CD4-positive, alpha-beta T cell treated with Interleukin-10 for 1 hour (primary cell): ENCODE results near the gene UST.

Experiments used
- DNase-seq: peaks from one replicate; pipeline ENCODE4 v3.0.0-alpha.2; 2020

Gene UST

DNA sequence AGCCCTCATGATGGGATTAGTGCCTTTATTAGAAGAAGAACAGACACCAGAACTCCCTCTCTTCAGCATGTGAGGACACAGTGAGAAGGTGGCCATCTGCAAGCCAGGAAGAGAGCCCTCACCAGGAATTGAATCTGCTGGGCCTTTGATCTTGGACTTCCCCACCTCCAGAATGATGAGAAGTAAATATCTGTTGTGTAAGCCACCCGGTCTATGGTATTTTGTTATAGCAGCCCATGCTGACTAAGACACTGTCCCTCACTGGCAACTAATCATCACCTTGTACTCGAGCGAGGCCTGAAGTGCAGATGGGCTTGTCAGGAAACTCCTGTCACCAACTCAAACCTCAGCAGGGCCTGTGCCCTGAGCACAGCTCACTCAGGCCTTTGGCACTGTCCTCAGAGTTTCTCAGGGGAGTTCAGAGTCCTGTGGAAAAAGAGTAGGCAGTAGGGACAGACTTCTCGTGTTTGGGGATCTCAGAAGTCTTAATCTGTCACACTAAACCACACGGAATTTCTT, 62.0 kb downstream of the UST start:
- no peak for DNase-seq

DNA sequence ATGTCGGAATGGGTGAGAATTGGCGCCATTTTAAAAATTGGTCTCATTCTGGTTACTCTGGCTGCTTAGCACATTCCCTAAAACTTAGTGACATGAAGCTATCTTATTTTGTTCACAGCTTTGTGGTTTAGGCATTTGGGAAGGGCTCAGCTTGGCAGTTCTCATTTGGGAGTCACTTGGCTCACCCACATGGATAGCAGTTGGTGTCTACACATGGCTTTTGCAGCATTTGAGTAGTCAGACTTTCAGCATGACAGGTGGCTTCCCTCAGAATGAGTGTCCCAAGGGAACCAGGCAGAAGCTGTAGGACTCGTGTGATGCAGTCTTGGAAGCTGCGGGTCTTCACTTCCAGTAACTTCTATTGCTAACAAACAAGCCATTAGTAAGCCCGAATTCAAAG, 64.6 kb downstream of the UST start:
- DNase-seq: no peak

DNA sequence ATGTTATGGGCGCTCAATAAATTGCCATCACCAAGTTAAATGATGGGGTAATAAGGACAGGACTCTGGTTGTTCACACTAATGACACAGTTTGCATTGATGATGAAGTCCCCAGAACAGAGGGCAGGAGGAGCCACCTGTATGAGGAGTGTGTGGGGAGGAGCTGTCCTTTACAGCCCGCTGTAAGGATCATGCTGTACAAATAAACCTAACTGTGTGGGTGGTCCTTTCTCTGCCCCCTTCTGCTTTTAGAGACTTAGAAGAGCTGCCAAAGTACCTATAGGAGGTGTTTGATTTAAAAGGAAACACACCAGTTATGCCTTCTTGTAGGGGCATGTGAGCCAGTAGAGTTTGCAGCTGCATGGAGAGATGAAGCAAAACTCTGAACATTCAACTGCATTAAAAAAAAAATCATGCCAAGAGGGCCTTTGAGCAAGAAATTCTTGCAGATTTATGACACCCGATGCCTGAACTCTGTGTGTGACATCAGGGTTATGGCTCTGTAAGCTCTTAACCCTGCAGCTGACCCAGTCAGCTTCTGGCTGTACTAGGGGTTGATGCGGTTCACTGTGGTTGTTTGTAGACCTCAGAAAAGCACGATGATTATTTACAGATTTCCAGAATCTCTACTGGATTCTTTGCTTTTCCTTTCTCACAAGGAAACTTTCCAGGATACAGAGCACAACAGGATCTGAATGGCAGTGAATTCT, 67.4 kb downstream of the UST start:
- DNase-seq: no peak

DNA sequence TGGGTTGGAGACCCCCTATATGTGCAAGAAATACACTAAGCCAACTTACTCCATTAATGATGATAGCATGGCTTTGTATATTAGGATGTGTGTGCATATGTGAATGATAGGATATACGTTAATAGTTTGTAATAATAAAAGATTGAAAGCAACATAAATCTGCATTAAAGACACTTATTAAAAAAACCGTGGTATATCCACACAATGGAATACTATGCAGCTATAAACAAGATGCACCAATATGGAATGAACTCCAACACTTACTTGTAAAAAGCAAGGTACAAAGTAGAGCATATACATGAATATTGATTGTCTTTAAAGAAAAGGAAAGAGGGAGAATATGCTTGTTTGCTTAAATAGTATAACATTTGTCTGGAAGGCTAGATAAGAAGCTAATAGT, 68.0 kb downstream of the UST start:
- no peak for DNase-seq

DNA sequence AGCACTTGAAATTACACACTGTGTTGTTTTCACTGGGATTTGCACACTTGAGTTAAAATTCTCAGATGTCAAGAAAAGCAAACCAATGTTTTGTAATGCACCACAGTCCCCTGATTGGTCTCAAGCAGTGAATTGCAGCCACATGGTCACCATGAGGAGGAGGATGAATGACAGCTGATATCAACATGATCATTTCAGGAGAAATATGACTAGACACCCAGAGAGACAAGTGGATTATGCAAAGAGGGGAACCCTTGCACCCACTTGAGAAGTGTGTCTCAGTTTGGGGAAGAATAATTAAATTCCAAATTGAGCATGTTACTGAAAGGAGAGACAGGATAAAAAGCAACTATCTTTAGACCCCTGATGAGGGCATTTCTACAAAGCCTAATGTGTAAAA, 69.3 kb downstream of the UST start:
- DNase-seq: no peak

DNA sequence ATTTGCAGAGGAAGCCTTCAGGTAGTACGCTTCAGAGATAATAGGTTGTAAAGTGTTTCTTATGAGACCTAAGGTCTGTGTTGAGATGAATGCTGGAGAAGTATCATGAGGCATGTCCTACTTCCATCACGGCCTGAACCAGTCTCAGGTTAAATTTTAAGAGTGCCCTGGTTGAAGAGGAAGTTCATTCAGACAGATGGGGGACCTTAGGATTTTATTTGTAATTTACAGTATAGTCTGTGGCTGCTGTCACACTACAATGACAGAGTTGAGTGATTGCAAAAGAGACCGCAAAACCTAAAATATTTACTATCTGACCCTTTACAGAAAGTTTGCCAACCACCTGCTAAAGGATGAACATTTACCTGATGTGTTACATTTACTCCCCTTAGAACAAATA, 70.9 kb downstream of the UST start:
- no peak for DNase-seq

DNA sequence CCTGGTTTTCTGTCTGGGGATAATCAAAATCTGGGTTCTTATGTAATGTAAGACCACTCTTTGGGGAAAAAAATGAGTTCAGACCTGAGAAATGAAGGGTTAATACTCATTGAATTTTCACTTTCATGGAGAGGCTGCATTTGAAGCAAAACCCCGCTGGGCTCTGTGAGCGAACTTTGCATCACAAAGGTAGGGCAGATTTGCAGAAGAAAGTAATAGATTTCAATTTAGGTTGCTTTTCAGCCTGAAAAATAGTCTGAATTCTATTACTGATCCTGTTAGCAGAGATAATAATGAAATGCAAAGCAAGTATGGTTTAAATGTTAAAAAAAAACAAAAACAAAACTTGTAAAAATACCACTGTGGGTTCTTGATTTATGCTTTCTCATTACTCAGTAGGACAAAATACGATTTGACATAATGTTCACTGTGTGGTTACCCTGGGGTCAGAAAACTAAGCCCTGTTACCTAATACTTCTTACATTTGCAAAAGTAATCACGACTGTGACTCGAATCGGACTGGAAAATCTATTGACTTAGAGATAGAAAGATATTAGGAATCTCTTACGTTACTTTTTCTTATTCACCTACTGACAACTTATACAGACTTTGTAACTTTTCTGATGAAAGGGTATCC, 72.2 kb downstream of the UST start:
- no peak for DNase-seq

DNA sequence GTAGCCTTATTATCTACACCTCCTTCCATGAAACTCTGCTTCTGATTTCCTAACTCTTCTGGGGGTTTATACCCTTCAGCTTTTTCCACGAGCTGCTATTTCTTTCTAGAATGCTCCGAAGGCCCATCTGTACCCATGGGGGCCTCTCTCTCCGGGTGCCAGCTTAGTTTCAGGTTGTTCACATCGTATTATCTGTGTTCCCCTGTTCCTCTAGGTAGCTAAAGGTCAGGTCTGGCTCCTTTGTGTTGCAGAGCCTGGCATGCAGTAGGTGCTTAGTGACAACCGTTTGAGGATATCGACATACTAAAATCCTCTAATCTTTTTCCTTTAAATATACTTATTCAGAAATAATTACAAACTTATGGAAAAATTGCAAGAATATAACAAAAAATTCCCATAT, 73.0 kb downstream of the UST start:
- no peak for DNase-seq

DNA sequence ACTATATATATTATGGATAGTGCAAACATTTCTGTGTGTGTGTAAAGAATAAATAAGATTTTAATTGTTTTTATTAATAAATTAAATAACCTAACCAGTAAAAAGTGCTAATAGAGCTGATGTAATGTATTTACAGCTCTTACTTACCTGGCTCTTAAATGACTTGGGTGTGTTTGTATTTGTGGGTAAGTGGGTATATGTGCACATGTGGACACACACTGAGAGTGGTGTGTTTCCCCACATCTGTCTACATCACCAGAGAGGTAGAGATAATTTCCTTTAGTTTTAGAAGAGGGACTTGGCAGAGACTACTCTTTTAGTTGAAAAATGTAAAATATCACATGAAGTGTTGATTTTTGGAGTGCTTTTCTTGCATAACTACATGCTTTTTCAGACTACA, 76.0 kb downstream of the UST start:
- DNase-seq: no peak

DNA sequence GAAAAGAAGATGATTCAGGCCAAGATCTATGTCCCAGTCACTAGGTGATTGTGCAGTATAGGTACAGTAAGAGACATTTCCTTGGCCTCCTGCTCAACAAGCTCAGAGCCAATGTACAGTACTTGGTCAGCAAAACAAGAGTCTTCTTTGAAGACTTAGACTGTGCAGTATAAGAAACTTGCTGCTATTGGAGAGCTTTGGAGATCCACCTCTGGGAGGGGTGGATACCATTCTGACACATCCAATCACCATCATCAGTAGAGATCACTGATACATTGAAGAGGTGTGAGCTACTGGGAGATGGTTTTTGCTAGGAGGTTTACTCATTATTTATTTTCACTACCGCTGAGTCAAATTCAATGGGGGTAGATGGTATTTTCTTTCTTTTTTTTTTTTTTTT, 77.5 kb downstream of the UST start:
- DNase-seq: no peak

DNA sequence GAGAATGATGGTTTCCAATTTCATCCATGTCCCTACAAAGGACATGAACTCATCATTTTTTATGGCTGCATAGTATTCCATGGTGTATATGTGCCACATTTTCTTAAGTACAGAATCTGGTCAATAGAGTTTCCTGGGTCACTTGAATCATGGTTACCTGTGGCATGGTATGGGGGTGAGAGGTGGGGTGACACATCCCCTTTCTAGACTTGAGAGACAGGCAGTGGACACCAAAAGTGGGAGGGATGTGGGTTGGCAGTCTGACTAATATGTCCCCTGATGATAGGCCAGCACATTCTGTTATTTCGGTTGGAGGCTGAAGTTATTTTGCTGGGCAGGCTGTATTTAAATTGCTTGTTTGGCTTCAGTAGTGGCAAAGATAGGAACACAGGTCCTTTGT, 78.1 kb downstream of the UST start:
- no peak for DNase-seq

DNA sequence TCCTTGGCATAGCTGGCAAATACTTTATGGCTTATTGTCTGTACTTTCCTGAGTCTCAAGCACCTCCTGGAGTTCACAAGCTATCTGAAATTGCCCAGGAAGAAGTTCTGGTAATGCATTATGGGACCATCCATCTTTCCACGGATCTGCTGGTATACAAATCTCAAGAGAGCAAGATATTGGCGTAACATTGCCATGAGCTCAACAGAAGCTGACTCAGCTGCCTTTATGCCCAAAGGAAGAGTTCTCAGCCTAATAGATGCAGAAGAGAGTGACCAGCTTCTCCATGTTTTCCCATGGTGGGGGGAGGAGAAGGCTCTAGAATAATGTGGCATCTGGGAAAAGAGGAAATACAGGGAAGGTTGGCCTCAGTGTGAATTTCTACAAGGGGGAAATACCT, 78.7 kb downstream of the UST start:
- no peak for DNase-seq

DNA sequence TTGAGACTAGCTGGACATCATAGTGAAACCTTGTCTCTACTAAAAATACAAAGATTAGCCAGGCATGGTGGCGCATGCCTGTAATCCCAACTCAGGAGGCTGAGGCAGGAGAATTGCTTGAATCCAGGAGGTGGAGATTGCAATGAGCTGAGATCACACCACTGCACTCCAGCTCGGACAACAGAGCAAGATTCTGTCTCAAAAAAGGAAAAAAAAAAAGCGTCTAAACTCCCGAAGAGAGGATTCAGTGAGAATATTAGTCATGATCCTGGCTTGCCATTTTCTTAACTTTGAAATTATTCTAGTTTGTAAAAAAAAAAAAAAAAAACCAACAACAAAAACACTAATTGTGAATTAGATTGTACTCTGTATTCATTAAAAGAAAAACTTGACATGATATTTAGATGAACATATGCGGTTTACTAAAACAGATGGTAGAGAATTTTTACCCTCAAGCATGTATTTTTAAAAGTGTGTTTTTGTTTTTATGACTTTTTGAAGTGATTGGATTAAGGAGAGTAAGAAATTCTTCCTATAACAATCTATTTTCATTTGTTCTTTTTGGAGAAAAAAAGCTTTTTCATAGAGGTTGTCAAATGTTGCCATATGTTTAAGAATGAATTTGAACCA, 80.7 kb downstream of the UST start:
- no peak for DNase-seq

DNA sequence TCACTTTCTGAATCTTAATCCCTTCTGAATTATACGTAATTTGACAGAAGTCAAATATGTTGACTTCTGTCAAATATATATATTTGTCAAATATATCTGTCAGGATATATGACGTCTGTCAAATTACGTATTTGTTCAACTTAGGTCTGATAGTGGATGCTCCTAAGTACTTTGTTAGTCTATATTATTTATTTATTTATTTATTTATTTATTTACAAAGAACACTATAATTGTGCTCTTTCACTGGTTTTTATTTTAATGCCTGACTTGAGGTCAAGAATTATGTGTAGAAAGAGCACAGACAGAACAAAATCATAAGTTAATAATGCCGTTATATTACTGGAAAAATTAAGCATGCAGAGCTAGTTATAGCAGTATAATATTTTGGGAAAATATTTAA, 81.2 kb downstream of the UST start:
- no peak for DNase-seq

DNA sequence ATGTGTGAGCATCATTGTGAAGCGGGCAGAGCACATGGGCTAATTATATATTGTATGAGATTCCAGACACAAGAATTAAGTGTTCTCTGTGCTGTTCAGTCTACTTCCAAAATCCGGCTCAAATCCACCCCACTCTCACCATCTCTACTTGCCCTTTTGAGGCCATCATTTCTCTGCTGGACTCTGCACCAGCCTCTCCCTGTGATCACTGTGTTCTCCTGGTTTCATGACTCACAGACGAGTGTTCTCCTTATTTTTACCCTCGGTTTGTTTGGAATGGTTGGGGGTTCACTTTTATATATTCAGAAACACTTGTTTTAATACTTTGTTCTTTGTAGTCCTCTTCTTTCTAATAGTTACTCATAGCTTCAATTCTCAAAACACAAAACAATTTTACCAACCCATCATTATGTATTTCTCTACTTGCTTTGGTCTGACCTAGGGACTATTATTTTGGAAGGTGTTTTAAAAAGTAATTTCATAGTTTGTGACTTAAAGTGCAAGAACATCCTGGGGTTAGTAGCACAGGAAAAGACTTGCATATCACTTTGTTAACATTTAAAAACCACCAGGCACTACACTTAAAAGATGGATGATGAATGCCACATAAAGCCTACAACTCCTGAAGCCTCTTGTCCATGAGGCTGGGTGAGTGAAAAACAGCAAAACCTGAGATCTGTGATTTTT, 82.7 kb downstream of the UST start:
- peak; percentile 15 for DNase-seq

DNA sequence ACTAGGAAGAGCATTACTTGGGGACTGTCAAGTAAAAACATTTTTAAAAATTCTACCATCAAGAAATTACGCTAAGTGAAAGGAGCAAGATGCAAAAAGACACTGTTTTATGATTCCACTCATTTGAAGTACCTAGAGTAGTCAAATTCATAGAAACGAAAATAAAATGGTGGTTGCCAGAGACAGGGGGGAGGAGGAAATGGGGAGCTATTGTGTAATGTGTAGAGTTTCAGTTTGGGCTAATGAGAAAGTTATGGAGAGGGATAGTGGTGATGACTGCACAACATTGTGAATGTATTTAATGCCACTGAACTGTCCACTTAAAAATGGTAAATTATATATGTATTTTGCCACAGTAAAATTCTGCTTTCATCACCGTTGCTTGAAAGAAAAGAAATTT, 83.8 kb downstream of the UST start:
- peak; percentile 25 for DNase-seq

DNA sequence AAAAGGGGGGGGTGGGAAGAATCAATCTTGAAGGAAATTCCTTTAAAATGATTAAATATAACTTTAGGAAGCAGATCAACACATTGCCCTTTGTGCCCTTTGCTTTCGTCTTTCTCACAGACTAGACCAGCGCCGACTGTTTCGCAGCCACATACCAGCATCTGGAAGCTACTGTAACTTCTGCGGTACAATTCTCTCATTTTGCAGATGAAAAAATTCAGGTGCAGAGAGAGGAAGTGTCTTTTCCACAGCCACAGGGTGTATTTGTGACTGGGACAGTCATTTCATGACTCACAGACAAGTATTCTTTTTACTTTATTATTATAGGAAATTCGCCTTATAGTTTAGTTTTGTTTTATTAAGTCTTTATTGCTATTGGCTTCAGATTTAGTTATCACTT, 84.2 kb downstream of the UST start:
- peak; percentile 52 for DNase-seq

DNA sequence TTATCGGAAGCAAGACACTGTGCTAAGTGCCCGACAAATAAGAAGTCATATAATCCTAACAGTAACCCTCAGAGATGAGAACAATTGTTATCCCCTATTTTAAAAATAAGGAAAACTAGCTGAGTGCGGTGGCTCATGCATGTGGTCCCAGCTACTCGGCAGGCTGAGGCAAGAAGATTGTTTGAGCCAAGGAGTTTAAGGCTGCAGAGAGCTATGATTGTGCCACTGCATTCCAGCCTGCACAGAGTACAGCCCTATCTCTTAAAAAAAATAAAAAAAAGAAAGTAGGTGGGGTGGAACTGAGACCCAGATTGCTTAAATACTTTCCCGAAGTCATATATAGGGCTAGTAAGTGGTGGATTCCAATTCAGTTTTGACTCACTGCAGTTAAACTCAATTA, 84.7 kb downstream of the UST start:
- no peak for DNase-seq

DNA sequence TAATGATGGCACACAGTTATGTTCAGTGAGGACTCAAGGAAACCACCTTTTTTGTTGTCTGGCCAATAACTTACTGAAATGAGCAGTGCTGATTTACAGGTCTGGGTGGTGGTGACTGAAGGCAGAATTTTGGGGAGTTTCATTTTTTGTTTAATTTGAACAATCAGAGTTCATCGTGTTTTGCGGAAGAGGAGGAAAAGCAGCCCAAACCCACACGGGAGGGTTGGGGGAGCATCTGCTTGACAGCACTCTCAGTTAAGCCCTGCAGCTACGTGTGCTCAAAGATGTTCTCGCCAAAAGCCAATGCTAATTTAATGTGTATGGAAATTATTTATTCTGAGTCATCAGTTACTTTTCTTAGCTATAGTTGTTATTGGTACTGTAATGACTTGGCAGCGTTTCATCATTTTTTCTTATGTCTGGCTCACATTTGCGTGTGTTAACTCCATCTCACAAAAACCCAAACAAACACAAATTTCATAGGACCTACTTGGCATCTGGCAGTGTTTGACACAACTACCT, 89.2 kb downstream of the UST start:
- DNase-seq: peak; percentile 5

DNA sequence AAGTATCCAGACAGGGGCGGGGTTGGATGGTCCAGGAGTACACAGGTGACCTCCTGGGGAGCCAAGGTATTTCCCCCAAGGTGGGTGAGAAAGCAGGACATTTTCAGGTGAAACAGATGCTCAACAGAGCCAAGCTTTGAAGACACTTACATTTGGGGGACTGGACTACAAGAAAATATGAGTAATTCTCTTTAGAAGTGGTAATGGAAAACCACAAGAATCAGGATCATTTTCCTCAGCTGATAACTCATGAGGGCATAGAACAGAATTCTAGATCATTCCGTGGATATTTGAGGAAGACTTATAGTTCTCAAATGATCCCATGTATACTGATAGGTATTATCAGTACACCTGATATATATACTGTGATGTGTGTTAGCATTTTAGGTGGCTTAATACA, 89.9 kb downstream of the UST start:
- no peak for DNase-seq

DNA sequence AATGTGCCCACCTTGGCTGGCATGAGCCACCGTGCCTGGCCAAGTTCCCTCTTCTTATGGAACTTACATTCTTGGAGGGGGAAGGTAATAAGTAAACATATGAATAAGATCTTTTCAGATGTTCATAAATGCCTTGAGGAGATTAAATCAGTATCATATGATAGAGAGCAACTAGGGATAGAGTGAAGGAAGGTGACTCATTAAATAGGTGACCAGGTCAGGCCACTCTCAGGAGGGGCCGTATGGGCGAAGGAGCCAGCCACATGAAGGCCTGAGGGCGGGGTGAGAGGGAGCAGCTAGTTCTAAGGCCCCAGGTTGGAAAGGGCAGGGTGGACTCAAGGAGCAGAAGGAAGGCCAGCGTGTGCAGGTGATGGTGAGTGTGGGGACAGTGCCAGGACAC, 91.1 kb downstream of the UST start:
- DNase-seq: no peak

DNA sequence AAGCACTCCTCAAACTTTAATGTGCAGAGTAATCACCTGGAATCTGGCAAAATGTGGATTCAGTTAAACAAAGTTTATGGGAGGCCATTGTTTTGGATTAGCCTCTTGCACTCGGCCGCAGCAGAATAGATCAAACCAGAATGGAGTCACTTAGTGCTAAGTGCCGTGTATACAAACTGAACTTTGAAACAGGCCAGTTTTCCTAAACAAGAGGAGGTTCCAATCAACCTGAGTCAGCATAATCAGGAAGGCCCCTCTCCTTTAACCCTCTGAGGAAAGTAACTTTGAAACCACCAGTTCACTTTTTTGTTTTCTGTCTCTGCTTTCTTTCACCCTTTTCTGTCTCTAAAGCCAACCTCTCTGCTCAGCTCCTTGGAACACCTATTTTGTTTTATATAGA, 92.2 kb downstream of the UST start:
- no peak for DNase-seq

DNA sequence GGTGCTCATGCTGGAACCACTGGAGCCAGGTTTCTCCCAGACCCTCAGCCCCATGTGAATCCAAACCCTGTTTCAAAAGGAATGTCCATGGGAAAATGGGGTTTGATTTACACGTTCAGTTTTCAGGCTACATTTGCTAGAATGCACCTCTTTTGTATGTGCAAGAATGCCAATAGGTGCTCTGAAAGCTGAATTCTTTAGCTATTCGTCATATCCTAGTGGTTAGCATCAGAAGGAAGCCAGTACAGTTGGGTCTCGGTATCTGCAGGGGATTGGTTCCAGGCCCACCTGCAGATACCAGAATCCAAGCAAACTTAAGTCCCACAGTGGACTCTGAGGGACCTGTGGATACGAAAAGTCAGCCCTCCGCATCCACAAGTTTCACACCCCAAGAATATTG, 93.4 kb downstream of the UST start:
- no peak for DNase-seq
